Stimulated activated naive CD8-positive, alpha-beta T cell treated with anti-CD3 and anti-CD28 coated beads, Interleukin-15, Interleukin-2, amounts not matched to agents 100 U/mL and 50 U/mL, for 24 hours (primary cell): ENCODE measurements around the gene MFNG.
A peak's percentile ranks its signal among the peaks of the same experiment; 100 is the strongest.

Source experiments
- ATAC-seq: fragments of 150-1000 bp; cut with Tn5 transposase; one replicate; pipeline ENCODE4 v1.10.0; 2021
- DNase-seq: peaks from one replicate; pipeline ENCODE4 v3.0.0; 2021

MFNG gene

GRCh38 chr22:37511395-37512104 lies 25.4 kb upstream of the MFNG start:
- ATAC-seq: no peak
- no peak for DNase-seq

- ATAC-seq (no peak), DNase-seq (no peak)
These were observed 23.9 kb upstream of the MFNG start for GRCh38 chr22:37510091-37510490.

- no peak for DNase-seq
- ATAC-seq: no peak
These were observed 23.1 kb upstream of the MFNG start for GRCh38 chr22:37509059-37509860.

GRCh38 chr22:37508431-37508992 lies 22.3 kb upstream of the MFNG start:
- DNase-seq: no peak
- ATAC-seq: no peak

- ATAC-seq (no peak), DNase-seq (no peak)
These were observed 21.5 kb upstream of the MFNG start for GRCh38 chr22:37507731-37508130.

GRCh38 chr22:37505989-37506388 lies 19.8 kb upstream of the MFNG start:
- no peak for DNase-seq
- ATAC-seq: no peak

GRCh38 chr22:37505565-37505964 lies 19.4 kb upstream of the MFNG start:
- no peak for ATAC-seq

GRCh38 chr22:37504964-37505363 lies 18.8 kb upstream of the MFNG start:
- no peak for DNase-seq
- no peak for ATAC-seq

More at GRCh38 chr22:37505565-37505964, 19.4 kb upstream of the MFNG start:
- no peak for DNase-seq

GRCh38 chr22:37503850-37504249 lies 17.7 kb upstream of the MFNG start:
- ATAC-seq (no peak), DNase-seq (no peak)

GRCh38 chr22:37503183-37503683 lies 17.0 kb upstream of the MFNG start:
- no peak for ATAC-seq

GRCh38 chr22:37502342-37503182 lies 16.4 kb upstream of the MFNG start:
- DNase-seq (no peak), ATAC-seq (no peak)

More at GRCh38 chr22:37503183-37503683, 17.0 kb upstream of the MFNG start:
- no peak for DNase-seq

- DNase-seq: no peak
- no peak for ATAC-seq
These were observed 15.6 kb upstream of the MFNG start for GRCh38 chr22:37501610-37502341.

- DNase-seq (no peak), ATAC-seq (no peak)
These were observed 14.8 kb upstream of the MFNG start for GRCh38 chr22:37500745-37501609.

- ATAC-seq (no peak), DNase-seq (no peak)
These were observed 13.8 kb upstream of the MFNG start for GRCh38 chr22:37499789-37500540.

GRCh38 chr22:37499027-37499707 lies 13.0 kb upstream of the MFNG start:
- ATAC-seq: no peak
- no peak for DNase-seq

GRCh38 chr22:37498289-37498909 lies 12.2 kb upstream of the MFNG start:
- peak; percentile 80 for ATAC-seq
- peak; percentile 81 for DNase-seq

GRCh38 chr22:37497062-37497599 lies 10.9 kb upstream of the MFNG start:
- ATAC-seq (no peak), DNase-seq (no peak)

GRCh38 chr22:37496651-37497050 lies 10.5 kb upstream of the MFNG start:
- no peak for ATAC-seq

More at GRCh38 chr22:37496651-37497050, 10.5 kb upstream of the MFNG start:
- DNase-seq: no peak
